Stimulated activated CD4-positive, alpha-beta T cell treated with anti-CD3 and anti-CD28 coated beads, Interleukin-15, amount 100 ng/mL, for 1 hour (primary cell): ENCODE results near the gene GRK5.
"Not testable (repeated sequence)": the region's sequence is repeated elsewhere in the genome, so short reads cannot be mapped to it uniquely, and the experiment has no call there.

Experiments used
- DNase-seq, 2 donors: peaks; one replicate each; pipeline ENCODE4 v3.0.0-alpha.2; 2020; ENCODE audit warnings: low read depth in 1 of 2, low spot score in 1 of 2

The GRK5 gene

GRCh38 chr10:119450606-119451299, 243.4 kb downstream of the GRK5 start:
- DNase-seq = no peak

GRCh38 chr10:119451300-119451896, 244.0 kb downstream of the GRK5 start:
- no peak for DNase-seq

DNA sequence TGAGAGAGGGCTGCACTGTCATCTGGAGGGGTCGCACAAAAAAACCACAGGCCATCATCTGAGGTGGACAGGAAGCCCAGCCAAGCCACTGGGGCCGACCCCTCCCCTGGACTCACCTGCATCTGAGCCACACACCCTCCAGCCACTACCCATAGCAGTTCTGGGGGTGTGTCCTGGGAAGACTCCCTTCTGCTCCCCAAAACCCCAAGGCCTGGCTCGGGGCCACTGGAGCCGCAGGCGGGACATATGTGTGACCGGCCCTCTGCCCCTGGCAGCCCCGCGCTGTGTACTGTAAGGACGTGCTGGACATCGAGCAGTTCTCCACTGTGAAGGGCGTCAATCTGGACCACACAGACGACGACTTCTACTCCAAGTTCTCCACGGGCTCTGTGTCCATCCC, 245.0 kb downstream of the GRK5 start:
- no peak for DNase-seq

DNA sequence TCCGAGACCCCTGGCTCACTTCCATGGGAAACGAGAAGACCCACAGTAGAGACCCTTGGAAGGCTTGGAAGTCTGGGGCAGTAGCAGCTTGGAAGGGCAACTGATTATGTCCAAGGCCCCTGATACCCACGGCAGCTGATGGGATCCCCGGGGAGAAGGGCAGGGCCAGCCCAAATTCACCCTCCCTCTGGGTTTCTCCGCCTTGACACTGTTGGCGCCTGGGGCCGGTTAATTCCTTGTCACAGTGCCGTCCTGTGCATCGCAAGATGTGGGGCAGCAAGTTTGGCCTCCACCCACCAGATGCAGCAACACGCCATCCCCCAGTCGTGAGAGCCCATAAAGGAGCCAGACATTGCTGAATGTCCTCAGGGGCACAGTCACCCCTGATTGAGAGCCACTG, 245.9 kb downstream of the GRK5 start:
- no peak for DNase-seq

DNA sequence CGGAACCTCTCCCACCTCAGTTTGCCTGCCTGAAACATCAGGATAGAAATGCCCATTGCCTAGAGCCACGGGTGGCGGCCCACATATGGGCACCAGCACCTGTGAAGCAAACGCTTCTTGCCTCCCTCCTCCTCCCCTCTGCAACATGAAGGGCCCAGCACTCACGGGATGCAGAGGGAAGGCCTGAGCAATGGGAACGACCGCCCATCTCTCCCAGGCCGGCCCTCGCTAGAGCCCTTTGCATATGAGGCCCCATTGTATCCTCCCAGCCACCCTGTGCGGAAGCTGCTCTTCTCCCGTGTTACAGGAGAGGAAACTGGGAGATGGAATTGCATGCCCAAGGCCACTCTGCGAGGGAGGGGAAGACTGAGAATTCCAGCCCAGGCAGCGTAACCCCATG, 246.9 kb downstream of the GRK5 start:
- no peak for DNase-seq

DNA sequence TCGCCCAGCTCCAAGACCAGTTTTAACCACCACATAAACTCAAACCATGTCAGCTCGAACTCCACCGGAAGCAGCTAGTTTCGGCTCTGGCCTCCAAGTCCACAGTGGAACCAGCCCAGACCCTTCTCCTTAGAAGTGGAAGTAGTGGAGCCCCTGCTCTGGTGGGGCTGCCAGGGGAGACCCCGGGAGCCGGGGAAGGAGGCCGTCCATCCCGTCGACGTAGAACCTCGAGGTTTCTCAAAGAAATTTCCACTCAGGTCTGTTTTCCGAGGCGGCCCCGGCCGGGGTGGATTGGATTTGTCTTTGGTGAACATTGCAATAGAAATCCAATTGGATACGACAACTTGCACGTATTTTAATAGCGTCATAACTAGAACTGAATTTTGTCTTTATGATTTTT, 247.6 kb downstream of the GRK5 start:
- no peak for DNase-seq

GRCh38 chr10:119455609-119456434, 248.5 kb downstream of the GRK5 start:
- no peak for DNase-seq

- DNase-seq = no peak
Observed at GRCh38 chr10:119456435-119456810, 249.1 kb downstream of the GRK5 start.

DNA sequence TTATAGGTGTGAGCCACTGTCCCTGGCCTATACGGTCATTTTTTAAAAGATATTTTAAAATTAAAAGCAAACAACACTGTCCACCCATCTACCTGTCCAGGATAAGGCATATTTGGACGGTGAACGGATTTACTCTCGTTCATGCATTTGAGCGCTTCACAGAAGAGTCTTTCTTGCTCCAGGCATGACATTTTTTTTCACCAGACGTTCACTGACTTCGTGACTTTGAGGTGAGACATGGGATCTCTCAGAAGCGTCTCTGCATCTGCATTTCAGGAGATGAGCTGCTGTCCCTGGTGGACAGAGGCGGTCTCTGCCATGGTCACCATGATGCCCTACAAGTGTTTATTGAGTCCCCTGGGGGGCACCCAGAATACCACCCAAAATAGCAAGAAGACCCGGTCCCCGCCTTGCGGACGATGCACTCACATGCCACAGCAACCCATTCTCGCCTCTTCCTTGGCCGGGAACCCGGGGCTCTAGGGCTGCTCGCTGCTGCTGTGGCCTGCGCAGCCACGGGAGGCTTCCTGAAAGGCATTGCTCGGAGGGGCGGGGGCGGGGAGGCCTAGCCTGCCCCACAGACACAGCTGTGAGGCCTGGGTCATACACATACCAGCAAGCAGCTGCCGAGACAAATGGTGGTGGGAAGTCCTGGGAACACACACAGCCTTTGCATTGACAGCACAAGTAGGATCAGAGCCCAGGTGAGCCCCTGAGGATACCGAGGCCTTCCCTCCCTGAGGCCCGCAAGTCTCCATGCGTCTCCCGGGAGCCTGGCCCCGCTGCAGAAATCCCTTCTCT, 250.8 kb downstream of the GRK5 start:
- DNase-seq = no peak

DNA sequence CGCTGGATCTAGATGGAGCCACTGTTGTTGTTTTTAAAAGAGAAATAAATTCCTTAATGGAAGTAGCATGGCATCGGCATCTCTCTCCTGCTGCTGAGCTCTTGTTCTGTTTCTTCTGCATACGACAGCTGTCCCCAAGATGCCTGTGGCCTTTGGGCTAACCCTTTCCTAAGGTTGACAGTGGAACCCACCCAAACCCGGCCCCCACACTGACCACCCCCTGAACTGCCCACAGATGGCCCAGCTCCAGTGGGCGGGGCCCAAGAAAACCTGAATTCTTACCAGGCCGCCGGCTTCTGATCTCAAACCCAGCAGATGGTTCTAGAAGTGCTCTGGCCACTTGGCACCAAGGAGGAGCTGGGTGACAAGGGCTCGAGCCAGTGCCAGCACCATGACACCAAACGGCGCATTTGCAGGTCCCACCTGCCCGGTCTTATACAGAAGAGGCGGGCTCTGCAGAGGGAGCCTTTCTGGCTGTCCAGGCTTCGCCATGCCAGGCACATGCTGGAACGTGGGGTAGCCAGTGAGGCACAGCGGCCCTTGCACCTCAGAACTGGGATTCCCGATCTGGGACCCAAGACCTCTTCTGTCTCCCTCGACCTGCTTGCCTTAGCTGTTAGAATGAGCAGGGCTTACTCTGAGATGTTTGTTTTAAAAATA, 252.4 kb downstream of the GRK5 start:
- DNase-seq = no peak

DNA sequence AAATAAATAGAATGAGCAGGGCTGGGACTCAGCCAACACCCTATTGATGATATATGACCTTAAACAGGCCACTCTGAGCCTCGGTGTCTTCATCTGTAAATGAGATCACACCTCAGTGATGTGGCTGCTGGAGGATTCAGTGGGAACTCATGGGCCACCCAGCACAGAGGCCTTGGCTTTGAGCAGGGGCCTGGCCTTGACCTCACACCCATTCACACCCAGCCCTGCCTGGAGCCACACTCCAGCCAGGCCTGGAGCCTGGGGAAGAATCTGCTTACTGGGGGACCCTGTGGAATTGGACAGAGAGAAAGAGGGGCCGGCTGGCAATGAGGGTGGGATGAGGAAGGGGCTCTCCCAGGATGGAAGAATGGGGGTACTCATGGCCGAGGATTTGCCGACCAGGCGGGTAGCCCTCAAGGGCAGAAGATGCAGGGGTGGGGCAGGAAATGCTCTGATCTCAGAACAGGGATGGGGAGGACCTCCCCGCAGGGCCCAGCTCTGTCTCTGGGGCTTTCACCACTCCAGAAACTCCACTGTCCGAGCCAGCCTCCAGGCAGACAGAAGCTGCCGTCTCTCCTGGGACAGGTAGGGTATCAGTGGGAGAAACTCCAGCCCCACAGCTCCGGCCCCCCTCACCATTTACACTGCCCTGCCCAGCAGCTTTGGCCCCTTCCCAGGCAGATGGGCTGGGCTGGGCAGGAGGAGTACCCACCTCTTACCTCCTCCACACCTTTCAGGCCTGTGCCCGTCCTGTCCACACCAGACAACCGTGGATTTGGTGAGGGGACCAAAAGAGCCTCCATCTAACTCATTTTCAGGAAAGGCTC, 253.2 kb downstream of the GRK5 start:
- no peak for DNase-seq

DNA sequence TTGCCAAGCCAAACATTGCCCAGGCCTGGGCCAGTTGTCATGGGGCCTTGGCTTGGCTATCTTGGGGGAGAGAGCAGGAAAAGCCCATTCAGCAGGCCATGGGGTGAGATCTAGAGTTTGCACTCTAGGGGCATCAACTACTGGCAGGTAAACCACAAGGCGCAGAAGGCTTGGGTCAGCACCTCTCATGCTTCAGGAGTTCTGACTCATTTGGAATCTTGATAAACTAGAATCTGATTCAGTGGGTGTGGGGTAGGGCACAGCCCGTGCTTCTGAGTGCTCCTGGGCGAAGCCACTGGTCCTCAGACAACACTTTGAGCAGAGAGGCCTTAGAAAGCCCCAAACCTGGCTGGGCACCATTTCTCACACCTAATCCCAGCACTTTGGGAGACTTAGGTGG, 254.0 kb downstream of the GRK5 start:
- DNase-seq = no peak

DNA sequence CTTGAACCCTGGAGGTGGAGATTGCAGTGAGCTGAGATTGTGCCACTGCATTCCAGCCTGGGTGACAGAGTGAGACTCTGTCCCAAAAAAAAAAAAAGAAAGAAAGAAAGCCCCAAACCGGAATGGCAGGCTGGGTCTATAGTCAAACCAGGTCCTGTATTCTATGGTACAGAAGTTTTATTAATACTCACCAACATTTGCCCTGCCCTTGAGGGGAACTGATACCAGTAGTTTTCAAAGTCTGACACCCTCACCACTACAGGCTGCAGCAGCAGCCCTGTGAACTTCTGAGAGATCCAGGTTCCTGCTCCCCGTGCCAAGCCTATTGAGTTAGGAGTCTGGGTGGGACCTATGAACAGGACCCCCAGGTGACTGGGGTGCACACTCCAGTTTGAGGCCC, 254.6 kb downstream of the GRK5 start:
- no peak for DNase-seq

DNA sequence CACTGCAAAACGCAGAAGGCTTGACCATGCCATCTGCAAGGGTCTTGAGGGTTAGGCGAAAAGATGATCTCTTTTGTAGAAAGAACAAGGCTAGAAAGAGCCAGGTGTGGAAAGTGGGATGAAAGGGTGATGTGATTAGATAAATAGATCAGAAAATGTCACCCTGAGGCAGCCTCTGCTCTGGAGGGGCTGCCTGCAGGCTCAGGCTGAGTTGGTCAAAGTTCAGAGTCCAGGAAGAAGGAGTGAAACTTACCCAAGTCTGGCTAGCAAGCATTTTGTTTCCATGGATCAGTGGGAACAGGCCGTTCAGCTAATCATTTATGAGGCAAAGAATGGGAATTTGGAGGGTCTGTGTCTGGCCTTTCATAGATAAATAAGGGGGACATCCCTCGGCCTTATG, 255.4 kb downstream of the GRK5 start:
- DNase-seq = no peak

- not testable (repeated sequence) for DNase-seq
Observed at GRCh38 chr10:119463195-119463594, 255.8 kb downstream of the GRK5 start.

DNA sequence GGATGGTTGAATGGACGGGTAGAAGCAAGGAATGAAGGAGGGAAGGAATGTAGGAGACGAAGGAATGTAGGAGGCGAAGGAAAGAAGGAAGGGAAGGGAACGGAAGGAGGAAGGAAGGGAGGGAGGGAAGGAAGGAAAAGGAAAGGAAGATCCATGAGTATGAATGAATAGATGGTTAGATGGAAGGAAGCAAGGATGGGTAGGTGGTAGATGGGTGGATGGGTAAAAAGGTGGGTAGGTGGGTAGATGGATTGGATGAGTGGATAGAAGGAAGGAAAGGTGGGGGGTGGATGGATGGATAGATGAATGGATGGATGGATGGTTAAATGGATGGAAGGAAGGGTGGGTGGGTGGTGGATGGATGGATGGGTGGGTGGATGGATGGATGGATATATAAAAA, 257.7 kb downstream of the GRK5 start:
- DNase-seq = no peak

- DNase-seq = no peak
Observed at GRCh38 chr10:119466076-119466475, 258.7 kb downstream of the GRK5 start.

DNA sequence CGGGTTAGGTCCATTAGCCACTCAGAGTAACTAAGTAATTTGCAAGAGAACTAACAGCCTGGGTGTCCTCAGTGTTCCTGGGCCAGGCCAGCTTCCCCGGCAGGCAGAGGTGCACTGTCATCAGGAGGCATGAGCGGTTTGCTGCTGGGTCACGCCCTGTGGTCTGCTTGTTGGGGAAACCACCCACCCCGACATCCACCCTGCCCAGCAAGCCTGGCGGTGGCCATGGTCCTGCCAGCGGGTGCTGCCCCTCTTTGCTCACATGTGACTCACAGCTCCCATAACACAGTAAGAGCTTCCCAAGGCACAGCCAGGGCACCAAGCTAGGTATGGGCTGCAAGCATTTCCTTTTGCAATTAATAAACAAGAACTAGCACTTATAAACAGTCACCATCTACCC, 259.3 kb downstream of the GRK5 start:
- DNase-seq = no peak

GRCh38 chr10:119468542-119469324, 261.4 kb downstream of the GRK5 start:
- no peak for DNase-seq
